ENCODE data around the gene TMEM154. TPM values are rescaled to one million over a fixed set of nuclear protein-coding genes. Genes with fewer than 3 reads are reported as not detected.

Gene TMEM154
- total and polyA plus RNA-seq, 4 donors, result 1.6 to 18.9 (median 8.5) TPM

- H3K36me3 ChIP-seq (ENCODE audit: control insufficient read depth in 4 of 4, insufficient read depth in 4 of 4, low read length in 4 of 4), result no peaks in the 10 kb centered on the region
- H3K9ac ChIP-seq (ENCODE audit: insufficient read depth in 1 of 2, low read length in 2 of 2), result no peak overlapping the region
- no peaks in the 10 kb centered on the region for H3K9me3 ChIP-seq (ENCODE audit: control insufficient read depth in 4 of 4, insufficient read depth in 3 of 4, low read length in 3 of 4)
- H3K4me3 ChIP-seq, result no peak overlapping the region
- ATAC-seq (ENCODE audit: insufficient read depth, low FRiP score) (no peak), DNase-seq (no peak)
- peaks cover 0 to 7% (median 3%) of the 10 kb centered on the region in 5 donors for H3K4me1 ChIP-seq (ENCODE audit: control insufficient read depth in 5 of 5, insufficient read depth in 5 of 5, low read length in 5 of 5)
- 80 to 86% methylated on average over 3 of the region's 3 CpGs for WGBS, 2 donors
- TF ChIP-seq, protein P1, sequence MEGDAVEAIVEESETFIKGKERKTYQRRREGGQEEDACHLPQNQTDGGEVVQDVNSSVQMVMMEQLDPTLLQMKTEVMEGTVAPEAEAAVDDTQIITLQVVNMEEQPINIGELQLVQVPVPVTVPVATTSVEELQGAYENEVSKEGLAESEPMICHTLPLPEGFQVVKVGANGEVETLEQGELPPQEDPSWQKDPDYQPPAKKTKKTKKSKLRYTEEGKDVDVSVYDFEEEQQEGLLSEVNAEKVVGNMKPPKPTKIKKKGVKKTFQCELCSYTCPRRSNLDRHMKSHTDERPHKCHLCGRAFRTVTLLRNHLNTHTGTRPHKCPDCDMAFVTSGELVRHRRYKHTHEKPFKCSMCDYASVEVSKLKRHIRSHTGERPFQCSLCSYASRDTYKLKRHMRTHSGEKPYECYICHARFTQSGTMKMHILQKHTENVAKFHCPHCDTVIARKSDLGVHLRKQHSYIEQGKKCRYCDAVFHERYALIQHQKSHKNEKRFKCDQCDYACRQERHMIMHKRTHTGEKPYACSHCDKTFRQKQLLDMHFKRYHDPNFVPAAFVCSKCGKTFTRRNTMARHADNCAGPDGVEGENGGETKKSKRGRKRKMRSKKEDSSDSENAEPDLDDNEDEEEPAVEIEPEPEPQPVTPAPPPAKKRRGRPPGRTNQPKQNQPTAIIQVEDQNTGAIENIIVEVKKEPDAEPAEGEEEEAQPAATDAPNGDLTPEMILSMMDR (IDR thresholded peaks at IDR 0.05; ENCODE audit: control extremely low read depth, extremely low read depth), result no peak
- H3K27me3 ChIP-seq (ENCODE audit: control insufficient read depth in 3 of 3, insufficient read depth in 3 of 3, low read length in 2 of 3), result peaks cover 0 to 6% (median under 1%) of the 10 kb centered on the region in 3 donors
- no peak overlapping the region for H3K27ac ChIP-seq (ENCODE audit: low read depth in 1 of 2, low read length in 1 of 2)
Observed at GRCh38 chr4:152684007-152684406, 4.2 kb upstream of the TMEM154 start.

DNA sequence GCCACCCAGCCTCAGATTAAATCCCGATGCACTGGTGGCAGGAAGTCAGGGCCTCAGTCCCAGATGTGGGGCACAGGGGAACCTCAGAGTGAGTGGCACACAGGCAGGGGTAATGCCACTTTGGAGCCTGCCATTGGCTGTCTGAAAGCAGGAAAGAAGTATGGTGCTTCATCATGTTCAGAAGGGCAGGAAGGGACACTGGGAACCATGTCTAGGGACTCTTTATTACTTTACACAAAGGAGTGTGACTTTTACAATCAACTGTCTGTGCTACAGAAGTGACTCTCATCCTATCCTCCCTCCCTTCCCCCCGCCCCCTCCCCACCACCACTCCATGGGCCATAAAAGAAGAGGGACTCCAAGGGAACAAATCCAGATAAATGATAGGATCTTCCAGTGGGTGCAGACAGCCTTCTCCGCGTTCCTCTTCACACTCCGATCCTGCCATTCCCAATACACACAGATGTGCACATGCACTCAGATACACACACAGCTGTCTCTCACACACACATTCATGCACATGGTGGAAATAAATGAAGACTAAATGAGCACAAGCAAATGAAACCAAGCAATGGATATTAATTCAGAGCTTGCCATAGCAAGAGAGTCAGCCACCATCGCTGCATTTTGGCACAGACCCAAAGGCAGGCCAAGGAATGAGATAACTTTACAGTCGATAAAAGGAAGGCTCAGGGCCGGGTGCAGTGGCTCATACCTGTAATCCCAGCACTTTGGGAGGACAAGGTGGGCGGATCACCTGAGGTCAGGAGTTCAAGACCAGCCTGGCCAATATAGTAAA lies 2.5 kb upstream of the TMEM154 start:
- peak; percentile 6 to 21 (median 18) for DNase-seq
- Histone ChIP-seq H3K4me3 (no peak overlapping the region), H3K27ac (ENCODE audit: low read depth in 1 of 2, low read length in 1 of 2) (no peak overlapping the region), H3K36me3 (ENCODE audit: control insufficient read depth in 4 of 4, insufficient read depth in 4 of 4, low read length in 4 of 4) (no peaks in the 10 kb centered on the region), H3K9me3 (ENCODE audit: control insufficient read depth in 4 of 4, insufficient read depth in 3 of 4, low read length in 3 of 4) (no peaks in the 10 kb centered on the region), H3K9ac (ENCODE audit: insufficient read depth in 1 of 2, low read length in 2 of 2) (no peak overlapping the region), H3K4me1 (ENCODE audit: control insufficient read depth in 5 of 5, insufficient read depth in 5 of 5, low read length in 5 of 5) (peaks cover 0 to 6% (median 3%) of the 10 kb centered on the region in 5 donors), H3K27me3 (ENCODE audit: control insufficient read depth in 3 of 3, insufficient read depth in 3 of 3, low read length in 2 of 3) (peaks cover 0 to 16% (median 7%) of the 10 kb centered on the region in 3 donors)
- no peak for ATAC-seq (ENCODE audit: insufficient read depth, low FRiP score)
- WGBS, 2 donors, result 75 to 79% methylated on average over 8 to 9 of the region's 9 CpGs
- TF ChIP-seq, protein P1 (IDR thresholded peaks at IDR 0.05; ENCODE audit: control extremely low read depth, extremely low read depth), result no peak

DNA sequence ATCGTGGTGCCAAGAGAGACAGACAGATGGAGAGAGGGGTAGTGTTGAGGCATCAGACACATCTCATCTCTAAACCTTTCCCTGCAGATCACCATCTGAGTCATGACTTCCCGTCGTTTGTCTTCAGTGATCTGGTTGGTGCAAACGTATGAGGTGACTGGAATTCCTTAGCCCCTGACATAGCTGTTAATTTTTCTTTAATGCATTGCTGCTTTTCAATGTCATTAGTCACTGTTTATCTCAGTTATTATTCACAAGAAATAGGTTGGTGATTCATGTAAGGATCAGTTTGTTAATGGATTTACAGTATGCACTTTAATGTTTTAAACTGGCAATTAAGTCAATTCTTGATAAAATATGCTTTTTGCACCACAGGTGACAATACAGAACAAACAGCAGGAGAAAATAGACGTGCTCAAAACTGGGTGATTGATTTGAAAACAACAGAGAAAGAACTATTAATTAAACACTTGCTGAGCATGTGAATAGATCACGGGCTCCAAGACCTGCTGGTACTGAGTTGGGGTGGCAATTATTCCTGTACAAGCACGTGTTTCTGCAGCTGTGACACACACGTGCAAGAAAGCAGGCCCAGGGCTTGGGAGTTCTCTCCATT lies 1.3 kb upstream of the TMEM154 start:
- H3K9ac ChIP-seq (ENCODE audit: insufficient read depth in 1 of 2, low read length in 2 of 2), result no peak overlapping the region
- H3K27ac ChIP-seq (ENCODE audit: low read depth in 1 of 2, low read length in 1 of 2), result no peak overlapping the region
- 74 to 79% methylated on average over 8 of the region's 8 CpGs for WGBS, 2 donors
- TF ChIP-seq, protein P1 (IDR thresholded peaks at IDR 0.05; ENCODE audit: control extremely low read depth, extremely low read depth), result no peak
- H3K27me3 ChIP-seq (ENCODE audit: control insufficient read depth in 3 of 3, insufficient read depth in 3 of 3, low read length in 2 of 3), result peaks cover 0 to 12% (median 7%) of the 10 kb centered on the region in 3 donors
- no peaks in the 10 kb centered on the region for H3K36me3 ChIP-seq (ENCODE audit: control insufficient read depth in 4 of 4, insufficient read depth in 4 of 4, low read length in 4 of 4)
- H3K9me3 ChIP-seq (ENCODE audit: control insufficient read depth in 4 of 4, insufficient read depth in 3 of 4, low read length in 3 of 4), result no peaks in the 10 kb centered on the region
- ATAC-seq (ENCODE audit: insufficient read depth, low FRiP score) (no peak), DNase-seq (no peak)
- H3K4me3 ChIP-seq, result no peak overlapping the region
- peaks cover 0 to 6% (median 3%) of the 10 kb centered on the region in 5 donors for H3K4me1 ChIP-seq (ENCODE audit: control insufficient read depth in 5 of 5, insufficient read depth in 5 of 5, low read length in 5 of 5)

All from lung (tissue), 12 donors.